Adrenal gland (tissue), 12 donors: ENCODE measurements around the gene SNAPC4. TPM values are rescaled to one million over a fixed set of nuclear protein-coding genes. Genes with fewer than 3 reads are reported as not detected.
"Not testable (repeated sequence)": the region's sequence is repeated elsewhere in the genome, so short reads cannot be mapped to it uniquely, and the experiment has no call there.

Experiments
- DNase-seq, 7 donors: peaks; one replicate each; pipeline ENCODE4 v3.0.0-alpha.2; 2019 to 2020
- H3K27ac ChIP-seq, 5 donors: fragments of 200-600 bp; sonication (generic) in 4 of 5; 1 replicate in 3 of 5; 2 replicates in 2 of 5; pipeline versions ENCODE4 v1.5.1 to v1.8.0; 2016 to 2020; ENCODE audit warnings: mild to moderate bottlenecking in 1 of 5
- H3K27me3 ChIP-seq: fragments of 200-600 bp; 2 replicates; pipeline ENCODE4 v1.8.0; 2021
- H3K36me3 ChIP-seq, 2 donors: fragments of 200-600 bp; replicated peaks in 1 of 2; 1 replicate in 1 of 2; 2 replicates in 1 of 2; pipeline versions ENCODE4 v1.5.1 to v1.8.0; 2018 to 2022
- H3K4me1 ChIP-seq, 2 donors: fragments of 200-600 bp; replicated peaks in 1 of 2; 1 replicate in 1 of 2; 2 replicates in 1 of 2; pipeline versions ENCODE4 v1.5.1 to v1.8.0; 2018 to 2021
- H3K4me3 ChIP-seq, 4 donors: fragments of 200-600 bp; sonication (generic) in 3 of 4; one replicate each; pipeline ENCODE4 v1.5.1; 2016 to 2018
- H3K9me3 ChIP-seq, 3 donors: fragments of 200-600 bp; sonication (generic) in 1 of 3; replicated peaks in 1 of 3; 1 replicate in 2 of 3; 2 replicates in 1 of 3; pipeline versions ENCODE4 v1.5.1 to v1.8.0; 2016 to 2021
- CTCF ChIP-seq, 6 experiments: fragments of 450-650 bp in 4 of 6; fragments of 200-600 bp in 2 of 6; sonication (generic) in 1 of 6; IDR thresholded peaks; 1 replicate in 5 of 6; 2 replicates in 1 of 6; pipeline versions ENCODE4 v1.5.1 to v1.8.0; 2016 to 2021; ENCODE audit warnings: antibody characterized with exemption in 6 of 6, mild to moderate bottlenecking in 2 of 6, moderate library complexity in 1 of 6
- POLR2A ChIP-seq, 2 donors: fragments of 450-650 bp; IDR thresholded peaks; one replicate each; pipeline ENCODE4 v1.6.1; 2017; ENCODE audit warnings: antibody characterized with exemption in 2 of 2, mild to moderate bottlenecking in 2 of 2, moderate library complexity in 1 of 2
- WGBS, 4 donors: extraction: QIAGEN DNeasy Blood & Tissue Kit in 2 of 4; methylation state at CpG; one replicate each; pipeline versions ENCODE4 v1.1.5 to v1.1.7; 2013 to 2017; 5-methylcytosine and 5-hydroxymethylcytosine counted together
- intact Hi-C, 2 donors: fragments of 100-400 bp; cut with DNase I; formaldehyde crosslinking; loops; one replicate each; pipeline versions ENCODE4 v1.14.1 to v1.15.0; 2022 to 2023
- polyA plus RNA-seq, 3 donors: library from polyadenylated mRNA; stranded (reverse); fragments of 200-250 nt in 2 of 3; fragments of 350-450 nt in 1 of 3; fragmentation: Illumina TruSeq in 1 of 3; extraction: RNeasy Lipid Tissue Mini Kit (QIAGEN cat#74804) in 1 of 3; gene quantifications; one replicate each; pipeline ENCODE4 v1.2.3, GENCODE V29; 2013 to 2014
- total RNA-seq, 9 donors: library from RNA; depleted of rRNA in 4 of 9; stranded (reverse); fragments of >200 nt in 4 of 9; fragments of 120-200 nt in 1 of 9; fragmentation: NEBNext Ultra II Directional in 1 of 9; extraction: Animal tissue kit (Norgen Biotek cat#: 25700) in 1 of 9; gene quantifications; one replicate each; pipeline versions ENCODE4 v1.1.0 to v1.2.4, GENCODE V29; 2013 to 2023
- donor health status: healthy with polysubstance abuse.
- donor health status: Bipolar disorder and iron deficiency.
- donor health status: DM: yes; HTN: yes; CAD: no.
- donor health status: DM: no; HTN: no; CAD: no.
- donor health status: DM: no; HTN: no; CAD: no.
- donor health status: DM: yes; HTN: yes; CAD: no.

SNAPC4 gene
- total and polyA plus RNA-seq, 12 donors = 2.4 to 20.1 (median 5.6) TPM

GRCh38 chr9:136411378-136411777, 11.4 kb upstream of the SNAPC4 start:
- intact Hi-C loops = no loop called here
- no peaks in the 10 kb centered on the region for H3K27me3 ChIP-seq
- no peaks in the 10 kb centered on the region for H3K9me3 ChIP-seq
- H3K27ac ChIP-seq = no peak overlapping the region
- peaks cover 18 to 26% of the 10 kb centered on the region in 2 donors for H3K4me1 ChIP-seq
- 35 to 43% (median 38%) methylated on average over 4 of the region's 4 CpGs for WGBS, 4 donors
- TF ChIP-seq CTCF (IDR thresholded peaks at IDR 0.05) (no peak), POLR2A (IDR thresholded peaks at IDR 0.05) (no peak)
- no peak for DNase-seq
- H3K4me3 ChIP-seq = peak overlapping the region in 3 of 4 donors; percentile 86 to 98 (median 94)
- H3K36me3 ChIP-seq = peaks cover 0 to 55% of the 10 kb centered on the region in 2 donors

GRCh38 chr9:136410500-136411287, 10.7 kb upstream of the SNAPC4 start, which contains the start of the genes ENTR1 and PMPCA:
Gene ENTR1 (minus strand): TSS chr9:136410614. CDS start chr9:136410397, 217 bp downstream.
Gene PMPCA (plus strand): TSS chr9:136410658. CDS start chr9:136410669, 11 bp downstream.
- 0 to 1% (median 0%) methylated on average over 18 to 83 of the region's 83 CpGs for WGBS, 4 donors
- intact Hi-C loops = no loop called here
- TF ChIP-seq POLR2A (IDR thresholded peaks at IDR 0.05) = peak; percentile 76 to 82
- no peak for TF ChIP-seq CTCF (IDR thresholded peaks at IDR 0.05)
- H3K9me3 ChIP-seq = no peaks in the 10 kb centered on the region
- peaks cover 0 to 54% of the 10 kb centered on the region in 2 donors for H3K36me3 ChIP-seq
- H3K4me1 ChIP-seq = peaks cover 18 to 26% of the 10 kb centered on the region in 2 donors
- no peaks in the 10 kb centered on the region for H3K27me3 ChIP-seq
- H3K27ac ChIP-seq = peak within 1 kb of the TSS in 4 of 5 donors; percentile 74 to 91 (median 82)
- peak within 1 kb of the TSS; percentile 86 to 99 (median 96) for H3K4me3 ChIP-seq
- peak; percentile 90 to 96 (median 93) for DNase-seq

GRCh38 chr9:136409557-136410455, 9.8 kb upstream of the SNAPC4 start:
- Histone ChIP-seq H3K4me3 (peak overlapping the region in 2 of 4 donors; percentile 44 to 86), H3K36me3 (peaks cover 0 to 54% of the 10 kb centered on the region in 2 donors), H3K27me3 (no peaks in the 10 kb centered on the region), H3K9me3 (no peaks in the 10 kb centered on the region), H3K4me1 (peaks cover 18 to 26% of the 10 kb centered on the region in 2 donors), H3K27ac (peak overlapping the region in 3 of 5 donors; percentile 69 to 91 (median 81))
- no peak for TF ChIP-seq POLR2A (IDR thresholded peaks at IDR 0.05)
- TF ChIP-seq CTCF (IDR thresholded peaks at IDR 0.05) = no peak
- intact Hi-C loops = no loop called here
- 8 to 19% (median 13%) methylated on average over 24 to 71 of the region's 71 CpGs for WGBS, 4 donors
- DNase-seq = peak in 6 of 7 donors; percentile 48 to 74 (median 58)

GRCh38 chr9:136407911-136408310, 7.9 kb upstream of the SNAPC4 start:
- H3K27ac ChIP-seq = no peak overlapping the region
- H3K9me3 ChIP-seq = no peaks in the 10 kb centered on the region
- intact Hi-C loops = no loop called here
- 89 to 99% (median 93%) methylated on average over 6 to 7 of the region's 7 CpGs for WGBS, 4 donors
- TF ChIP-seq CTCF (IDR thresholded peaks at IDR 0.05) = no peak
- TF ChIP-seq POLR2A (IDR thresholded peaks at IDR 0.05) = no peak
- H3K27me3 ChIP-seq = no peaks in the 10 kb centered on the region
- peaks cover 18 to 26% of the 10 kb centered on the region in 2 donors for H3K4me1 ChIP-seq
- H3K4me3 ChIP-seq = no peak overlapping the region
- no peak for DNase-seq
- H3K36me3 ChIP-seq = peaks cover 0 to 46% of the 10 kb centered on the region in 2 donors

GRCh38 chr9:136407061-136407460, 7.1 kb upstream of the SNAPC4 start:
- H3K27ac ChIP-seq, DNase-seq, H3K27me3 ChIP-seq, H3K9me3 ChIP-seq, intact Hi-C loops, H3K4me3 ChIP-seq: not testable (repeated sequence)
- WGBS, 4 donors = 94 to 97% (median 95%) methylated on average over 23 to 28 of the region's 28 CpGs
- Histone ChIP-seq H3K4me1 (peaks cover 18 to 22% of the 10 kb centered on the region in 2 donors), H3K36me3 (peaks cover 0 to 40% of the 10 kb centered on the region in 2 donors)

- intact Hi-C loops = not testable (repeated sequence)
- peaks cover 0 to 40% of the 10 kb centered on the region in 2 donors for H3K36me3 ChIP-seq
These were observed 5.9 kb upstream of the SNAPC4 start for GRCh38 chr9:136405904-136406303.

More at GRCh38 chr9:136405904-136406303, 5.9 kb upstream of the SNAPC4 start:
- not testable (repeated sequence) for H3K27me3 ChIP-seq, H3K9me3 ChIP-seq, DNase-seq, H3K4me3 ChIP-seq, H3K27ac ChIP-seq
- H3K4me1 ChIP-seq = peaks cover 10 to 11% of the 10 kb centered on the region in 2 donors
- 83 to 94% (median 89%) methylated on average over 10 of the region's 10 CpGs for WGBS, 4 donors
